H1 (cell line): ENCODE results near the gene RNF135. TPM values are rescaled to one million over a fixed set of nuclear protein-coding genes. Genes with fewer than 3 reads are reported as not detected.
A peak's percentile ranks its signal among the peaks of the same experiment; 100 is the strongest.

Experiments used
- CTCF ChIA-PET: fragments of 300-600 bp; sonication (Branson Sonifier 250); formaldehyde crosslinking; loops from one replicate; lab custom pipeline; 2021; ENCODE audit not compliant: partially characterized antibody; lab: Charles Lee
- POLR2A ChIA-PET: fragments of 300-600 bp; sonication (Branson Sonifier 250); formaldehyde crosslinking; loops from one replicate; lab custom pipeline; 2021; ENCODE audit warnings: inconsistent platforms; ENCODE audit not compliant: partially characterized antibody; lab: Charles Lee
- DNase-seq, 2 experiments: peaks; one replicate each; pipeline versions ENCODE4 v3.0.0 to v3.0.0-alpha.2; 2010 to 2022; ENCODE audit warnings: low spot score in 2 of 2, low read depth in 1 of 2, mixed read lengths in 1 of 2
- FAIRE-seq: peaks from 2 replicates; lab custom pipeline; 2011; peaks lifted over from hg19 to GRCh38; lab: Jason Lieb, UNC
- H2AFZ ChIP-seq: 2 replicates; pipeline ENCODE4 v1.8.1; 2012; ENCODE audit warnings: low read length, inconsistent platforms
- H2AK5ac ChIP-seq: 2 replicates; pipeline ENCODE4 v1.6.1; 2013; ENCODE audit warnings: low read depth, low read length
- H2BK120ac ChIP-seq: replicated peaks from 2 replicates; pipeline ENCODE3; 2013; ENCODE audit warnings: low read depth, low read length, inconsistent platforms
- H2BK12ac ChIP-seq: 2 replicates; pipeline ENCODE4 v1.6.1; 2013; ENCODE audit warnings: low read depth, low read length
- H2BK15ac ChIP-seq: 2 replicates; pipeline ENCODE4 v1.6.1; 2013; ENCODE audit warnings: low read length
- H2BK20ac ChIP-seq: 2 replicates; pipeline ENCODE4 v1.6.1; 2013; ENCODE audit warnings: low read length
- H2BK5ac ChIP-seq: 2 replicates; pipeline ENCODE4 v1.6.1; 2013; ENCODE audit warnings: low read depth, low read length
- H3K14ac ChIP-seq: 2 replicates; pipeline ENCODE4 v1.6.1; 2013; ENCODE audit warnings: inconsistent platforms; ENCODE audit not compliant: insufficient read length
- H3K18ac ChIP-seq: 2 replicates; pipeline ENCODE4 v1.6.1; 2013; ENCODE audit warnings: low read length; ENCODE audit errors: extremely low read depth
- H3K23ac ChIP-seq: 2 replicates; pipeline ENCODE4 v1.6.1; 2013; ENCODE audit warnings: inconsistent platforms; ENCODE audit not compliant: insufficient read length
- H3K23me2 ChIP-seq: 2 replicates; pipeline ENCODE4 v1.6.1; 2013; ENCODE audit warnings: low read depth, low read length
- H3K27ac ChIP-seq: 2 replicates; pipeline ENCODE4 v1.6.1; 2011; ENCODE audit warnings: low read depth, low read length, inconsistent platforms
- H3K27me3 ChIP-seq, 4 experiments: replicated peaks in 1 of 4; 1 replicate in 1 of 4; 2 replicates in 3 of 4; pipeline versions ENCODE4 v1.6.1 to v1.8.1; 2011 to 2013; ENCODE audit warnings: low read length in 3 of 4, mild to moderate bottlenecking in 3 of 4, inconsistent platforms in 2 of 4, mixed read lengths in 2 of 4, moderate library complexity in 1 of 4; ENCODE audit not compliant: control insufficient read depth in 3 of 4, insufficient read depth in 3 of 4; ENCODE audit errors: extremely low read depth in 1 of 4
- H3K36me3 ChIP-seq, 4 experiments: 2 replicates each; pipeline versions ENCODE4 v1.6.1 to v1.8.1; 2011 to 2013; ENCODE audit warnings: mild to moderate bottlenecking in 4 of 4, low read length in 3 of 4, moderate library complexity in 2 of 4, control low read depth in 1 of 4, inconsistent platforms in 1 of 4; ENCODE audit not compliant: insufficient read depth in 4 of 4, control insufficient read depth in 2 of 4
- H3K4ac ChIP-seq: replicated peaks from 2 replicates; pipeline ENCODE3; 2013; ENCODE audit warnings: low read length, low read depth, mixed read lengths, inconsistent platforms; ENCODE audit not compliant: insufficient read length
- H3K4me1 ChIP-seq, 4 experiments: replicated peaks in 1 of 4; 1 replicate in 1 of 4; 2 replicates in 3 of 4; pipeline versions ENCODE4 v1.6.1 to v1.8.1; 2011 to 2013; ENCODE audit warnings: low read length in 3 of 4, inconsistent platforms in 2 of 4, mixed read lengths in 1 of 4; ENCODE audit not compliant: insufficient read depth in 4 of 4, control insufficient read depth in 3 of 4
- H3K4me2 ChIP-seq, 2 experiments: 2 replicates each; pipeline versions ENCODE4 v1.6.1 to v1.8.1; 2011 to 2013; ENCODE audit warnings: low read depth in 2 of 2, low read length in 2 of 2, control low read depth in 1 of 2, inconsistent platforms in 1 of 2, mild to moderate bottlenecking in 1 of 2; ENCODE audit not compliant: insufficient read depth in 1 of 2
- H3K4me3 ChIP-seq, 4 experiments: fragments of 200-600, 300-600 bp in 1 of 4; sonication (generic), shearing (Covaris generic), sonication (Bioruptor Twin) in 1 of 4; 2 replicates each; pipeline versions ENCODE4 v1.5.1 to v1.8.1; 2011 to 2016; ENCODE audit warnings: low read length in 4 of 4, low read depth in 3 of 4, control low read depth in 2 of 4, inconsistent platforms in 2 of 4, mild to moderate bottlenecking in 2 of 4, mixed read lengths in 1 of 4, moderate library complexity in 1 of 4; ENCODE audit not compliant: insufficient read depth in 2 of 4; ENCODE audit errors: extremely low read depth in 1 of 4
- H3K56ac ChIP-seq: replicated peaks from 2 replicates; pipeline ENCODE3; 2013; ENCODE audit warnings: low read depth, mild to moderate bottlenecking, mixed read lengths, low read length, inconsistent platforms; ENCODE audit not compliant: insufficient read length
- H3K79me1 ChIP-seq: 2 replicates; pipeline ENCODE4 v1.6.1; 2013; ENCODE audit warnings: low read depth, low read length, control low read depth
- H3K79me2 ChIP-seq, 2 experiments: 2 replicates each; pipeline versions ENCODE4 v1.6.1 to v1.8.1; 2012 to 2013; ENCODE audit warnings: low read length in 2 of 2, mild to moderate bottlenecking in 2 of 2, inconsistent platforms in 1 of 2; ENCODE audit not compliant: insufficient read depth in 2 of 2, control insufficient read depth in 1 of 2
- H3K9ac ChIP-seq, 4 experiments: replicated peaks in 1 of 4; 1 replicate in 1 of 4; 2 replicates in 3 of 4; pipeline versions ENCODE4 v1.6.1 to v1.8.1; 2011 to 2013; ENCODE audit warnings: low read depth in 3 of 4, low read length in 3 of 4, control low read depth in 2 of 4, mild to moderate bottlenecking in 2 of 4, moderate library complexity in 2 of 4, inconsistent platforms in 1 of 4; ENCODE audit errors: extremely low read depth in 1 of 4
- H3K9me3 ChIP-seq, 2 experiments: 2 replicates each; pipeline versions ENCODE4 v1.6.1 to v1.8.1; 2012 to 2013; ENCODE audit warnings: mild to moderate bottlenecking in 2 of 2, moderate library complexity in 2 of 2, control low read depth in 1 of 2, inconsistent platforms in 1 of 2, low read depth in 1 of 2, low read length in 1 of 2, mixed read lengths in 1 of 2; ENCODE audit not compliant: insufficient read depth in 2 of 2
- H4K20me1 ChIP-seq, 2 experiments: replicated peaks in 1 of 2; 2 replicates each; pipeline versions ENCODE3 to v1.8.1; 2011 to 2013; ENCODE audit warnings: inconsistent platforms in 2 of 2, low read length in 2 of 2, mild to moderate bottlenecking in 1 of 2; ENCODE audit not compliant: insufficient read depth in 2 of 2, control insufficient read depth in 1 of 2
- H4K5ac ChIP-seq: 2 replicates; pipeline ENCODE4 v1.6.1; 2013; ENCODE audit warnings: low read length, low read depth, mixed read lengths, inconsistent platforms; ENCODE audit not compliant: insufficient read length
- H4K8ac ChIP-seq: 2 replicates; pipeline ENCODE4 v1.8.0; 2013; ENCODE audit warnings: mild to moderate bottlenecking, moderate library complexity, low read length, inconsistent platforms; ENCODE audit not compliant: insufficient read depth; ENCODE audit errors: extremely low read depth
- H4K91ac ChIP-seq: replicated peaks from 2 replicates; pipeline ENCODE3; 2013; ENCODE audit warnings: low read length, mixed read lengths, inconsistent platforms; ENCODE audit not compliant: insufficient read length
- ASH2L ChIP-seq: fragments of 200-600, 300-600 bp; sonication (generic); IDR thresholded peaks from one replicate; pipeline ENCODE4 v1.7.1; 2017; ENCODE audit warnings: low read length
- ATF3 ChIP-seq: IDR thresholded peaks from 2 replicates; pipeline ENCODE4 v1.6.1; 2011; ENCODE audit warnings: low read depth, mild to moderate bottlenecking, low read length; ENCODE audit not compliant: insufficient read depth
- BRCA1 ChIP-seq: IDR thresholded peaks from 2 replicates; pipeline ENCODE4 v1.6.1; 2012; ENCODE audit warnings: low read depth, low read length, improper control_type of control experiment
- CBX5 ChIP-seq: fragments of 300-800, 300-1000 bp; sonication (generic); IDR thresholded peaks from 2 replicates; pipeline ENCODE4 v1.7.1; 2016; ENCODE audit warnings: antibody characterized with exemption, low read length, low read depth
- CREB1 ChIP-seq: IDR thresholded peaks from 2 replicates; pipeline ENCODE4 v1.6.1; 2012; ENCODE audit warnings: inconsistent platforms
- FOSL1 ChIP-seq: IDR thresholded peaks from 2 replicates; pipeline ENCODE4 v1.6.1; 2011; ENCODE audit warnings: mild to moderate bottlenecking, low read depth, low read length, moderate library complexity; ENCODE audit not compliant: insufficient read depth
- JUN ChIP-seq: IDR thresholded peaks from 2 replicates; pipeline ENCODE4 v1.6.1; 2011; ENCODE audit warnings: low read depth, mild to moderate bottlenecking, improper control_type of control experiment, low read length
- JUND ChIP-seq: IDR thresholded peaks from 2 replicates; pipeline ENCODE4 v1.6.1; 2011; ENCODE audit warnings: mild to moderate bottlenecking, improper control_type of control experiment, low read length
- MAX ChIP-seq: IDR thresholded peaks from 2 replicates; pipeline ENCODE4 v1.6.1; 2012; ENCODE audit warnings: inconsistent platforms
- SP4 ChIP-seq: IDR thresholded peaks from 2 replicates; pipeline ENCODE4 v1.6.1; 2012; ENCODE audit warnings: low read length, inconsistent platforms
- SUZ12 ChIP-seq: fragments of 200-600 bp; sonication (generic); IDR thresholded peaks from 2 replicates; pipeline ENCODE4 v1.6.1; 2012; ENCODE audit warnings: mild to moderate bottlenecking, inconsistent platforms, low read length, moderate library complexity, mixed read lengths
- YY1 ChIP-seq: IDR thresholded peaks from 2 replicates; pipeline ENCODE4 v1.6.1; 2011; ENCODE audit warnings: low read depth, mild to moderate bottlenecking, low read length
- ZNF274 ChIP-seq: IDR thresholded peaks from 2 replicates; pipeline ENCODE4 v1.7.0; 2012; ENCODE audit warnings: low read length, borderline replicate concordance; ENCODE audit errors: extremely low read depth
- WGBS, 2 experiments: shearing (Covaris generic) in 1 of 2; methylation state at CpG; one replicate each; pipeline versions ENCODE4 v1.1.6 to v1.1.7; 2013 to 2015; ENCODE audit warnings: low lambda C conversion rate in 2 of 2, mixed read lengths in 2 of 2, inconsistent platforms in 1 of 2, low coverage in 1 of 2, missing lambda C conversion rate in 1 of 2; ENCODE audit not compliant: insufficient replicate concordance in 2 of 2, insufficient coverage in 1 of 2, insufficient read length in 1 of 2; ENCODE audit errors: extremely low coverage in 1 of 2, missing lambda C conversion rate in 1 of 2; 5-methylcytosine and 5-hydroxymethylcytosine counted together
- polyA plus RNA-seq, 7 experiments: library from polyadenylated mRNA; depleted of rRNA in 3 of 7; stranded (reverse) in 5 of 7; unstranded in 2 of 7; fragments of >200 nt in 5 of 7; fragments of 200-250 nt in 2 of 7; gene quantifications; 1 replicate in 5 of 7; 2 replicates in 1 of 7; 4 replicates in 1 of 7; pipeline versions ENCODE4 v1.2.1 to v1.2.3, GENCODE V29; 2011 to 2013; ENCODE audit warnings: missing spikeins in 2 of 7, mixed read lengths in 2 of 7
- total RNA-seq: library from RNA; stranded (reverse); fragmentation: NEBNext Ultra II Directional; extraction: Animal tissue kit (Norgen Biotek cat#: 25700); gene quantifications from 2 replicates; pipeline ENCODE4 v1.2.1, GENCODE V29; 2021

Gene RNF135
- total and polyA plus RNA-seq, 2 of the 8 experiments (the other 6 are each of a cell fraction or from before 2014, with no cell fraction given): 8.8 to 9.0 TPM

DNA sequence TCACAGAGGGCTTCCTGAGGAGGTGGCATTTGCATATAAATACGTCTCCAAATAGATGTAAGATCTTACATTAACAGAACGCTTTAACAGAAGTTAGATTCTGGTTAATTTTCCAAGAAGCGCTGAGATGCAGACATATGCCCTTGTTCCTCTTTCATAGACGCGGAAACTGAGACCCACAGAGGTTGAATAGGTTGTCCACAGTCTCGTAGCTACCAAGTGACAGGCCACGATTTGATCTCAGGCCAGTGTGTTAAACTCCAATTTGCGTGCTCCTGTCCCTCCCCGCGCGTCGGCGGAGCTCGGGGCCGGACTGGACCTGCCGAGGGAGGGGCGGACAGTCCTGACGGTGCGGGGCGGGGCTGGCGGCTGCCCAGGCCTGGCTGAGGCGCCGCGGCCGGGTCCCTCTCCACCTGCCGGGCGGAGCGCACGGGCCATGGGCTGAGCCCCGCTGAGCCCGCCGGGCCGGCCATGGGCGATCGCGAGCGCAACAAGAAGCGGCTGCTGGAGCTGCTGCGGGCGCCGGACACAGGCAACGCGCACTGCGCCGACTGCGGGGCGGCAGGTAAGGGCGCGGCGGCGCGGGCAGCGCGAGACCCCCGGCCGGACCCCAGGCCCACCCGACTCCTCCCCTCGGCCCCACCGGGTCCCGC lies 49.2 kb upstream of the RNF135 start, which contains the start of gene ADAP2:
Gene ADAP2 (plus strand): TSS at position 402 of the 653 bp plus-strand sequence. CDS start 70 bp downstream, at position 472.
- ChIA-PET POLR2A (interaction anchor here (1.5 to 1.6 kb wide), 2 partner anchors 90 to 97 kb away, joined by 3 to 6 read pairs; partner anchors contain the start of genes ATAD5 and CRLF3), CTCF (no interaction called here)
- Histone ChIP-seq H2AFZ (peak within 1 kb of the TSS; percentile 82; the same call in 1 of the 2 replicates), H3K56ac (no peak within 1 kb of the TSS), H3K4me2 (peak within 1 kb of the TSS; percentile 85 to 88), H4K8ac (peak within 1 kb of the TSS; percentile 71), H4K91ac (peak within 1 kb of the TSS; percentile 38), H3K79me1 (no peaks in the 10 kb centered on the region), H3K4me3 (peak within 1 kb of the TSS; percentile 21 to 61 (median 42)), H2BK120ac (no peak within 1 kb of the TSS), H3K4ac (no peak within 1 kb of the TSS), H3K18ac (peak within 1 kb of the TSS; percentile 9; the same call in 1 of the 2 replicates), H2AK5ac (no peak within 1 kb of the TSS), H3K23me2 (peaks cover 6% of the 10 kb centered on the region), H4K20me1 (no peaks in the 10 kb centered on the region), H3K14ac (no peak within 1 kb of the TSS), H3K9me3 (no peaks in the 10 kb centered on the region), H3K9ac (no peak within 1 kb of the TSS), H3K36me3 (no peaks in the 10 kb centered on the region), H3K4me1 (peaks cover 0 to 11% (median 5%) of the 10 kb centered on the region in 4 experiments; a peak in 4 of 7 replicates), H3K27me3 (peaks cover 16 to 42% (median 34%) of the 10 kb centered on the region in 4 experiments), H2BK5ac (no peak within 1 kb of the TSS), H2BK20ac (no peak within 1 kb of the TSS), H2BK15ac (no peak within 1 kb of the TSS), H3K79me2 (0 out of 4 replicates have a peak, but pooled peaks cover 0 to 3% of the 10 kb centered on the region in 2 experiments), H4K5ac (no peak within 1 kb of the TSS), H3K27ac (no peak within 1 kb of the TSS), H2BK12ac (no peak within 1 kb of the TSS), H3K23ac (no peak within 1 kb of the TSS)
- 4% methylated on average over 32 of the region's 60 CpGs; no CpG with 5 or more reads in 1 of the 2 experiments for WGBS, 2 experiments
- DNase-seq (peak in 1 of 2 experiments; percentile 70), FAIRE-seq (no peak)
- TF ChIP-seq FOSL1: no peak
- TF ChIP-seq SP4: no peak
- peak; percentile 40; the same call in 1 of the 2 replicates for TF ChIP-seq YY1
- TF ChIP-seq ZNF274: no peak
- peak; percentile 59 for TF ChIP-seq SUZ12
- TF ChIP-seq ASH2L: no peak
- TF ChIP-seq CBX5: no peak
- peak; percentile 16 for TF ChIP-seq MAX
- no peak for TF ChIP-seq JUND
- no peak for TF ChIP-seq ATF3
- TF ChIP-seq CREB1: no peak
- TF ChIP-seq JUN: no peak
- TF ChIP-seq BRCA1: no peak
